Measurements from ENCODE around the gene ARHGAP6. TPM values are rescaled to one million over a fixed set of nuclear protein-coding genes. Genes with fewer than 3 reads are reported as not detected.

Gene ARHGAP6
- total and polyA plus RNA-seq, 4 donors = 6.0 to 18.2 (median 12.3) TPM

- TF ChIP-seq CTCF (IDR thresholded peaks at IDR 0.05; ENCODE audit: control extremely low read depth, extremely low read depth) = no peak
- Histone ChIP-seq H3K9ac (ENCODE audit: insufficient read depth in 1 of 2, low read length in 2 of 2) (no peak within 1 kb of the TSS), H3K4me1 (ENCODE audit: control insufficient read depth in 5 of 5, insufficient read depth in 5 of 5, low read length in 5 of 5) (peaks cover 0 to 1% (median 0%) of the 10 kb centered on the region in 5 donors), H3K4me3 (no peak within 1 kb of the TSS), H3K36me3 (ENCODE audit: control insufficient read depth in 4 of 4, insufficient read depth in 4 of 4, low read length in 4 of 4) (no peaks in the 10 kb centered on the region), H3K9me3 (ENCODE audit: control insufficient read depth in 4 of 4, insufficient read depth in 3 of 4, low read length in 3 of 4) (no peaks in the 10 kb centered on the region), H3K27me3 (ENCODE audit: control insufficient read depth in 3 of 3, insufficient read depth in 3 of 3, low read length in 2 of 3) (peaks cover 0 to 35% (median 9%) of the 10 kb centered on the region in 3 donors), H3K27ac (ENCODE audit: low read depth in 1 of 2, low read length in 1 of 2) (no peak within 1 kb of the TSS)
- DNase-seq = no peak
- ATAC-seq (ENCODE audit: insufficient read depth, low FRiP score) = no peak
- WGBS, 2 donors = 75 to 97% methylated on average over 2 of the region's 2 CpGs
Observed at GRCh38 chrX:11293113-11293512, 372.6 kb downstream of the ARHGAP6 start, which contains the start of gene AMELX. Gene AMELX, plus strand, starts transcription at chrX:11293413. Its CDS starts 1,376 bp downstream, at chrX:11294789.

- Histone ChIP-seq H3K9ac (ENCODE audit: insufficient read depth in 1 of 2, low read length in 2 of 2) (no peak overlapping the region), H3K4me1 (ENCODE audit: control insufficient read depth in 5 of 5, insufficient read depth in 5 of 5, low read length in 5 of 5) (peaks cover 0 to 3% (median 0%) of the 10 kb centered on the region in 5 donors), H3K9me3 (ENCODE audit: control insufficient read depth in 4 of 4, insufficient read depth in 3 of 4, low read length in 3 of 4) (no peaks in the 10 kb centered on the region), H3K36me3 (ENCODE audit: control insufficient read depth in 4 of 4, insufficient read depth in 4 of 4, low read length in 4 of 4) (no peaks in the 10 kb centered on the region), H3K27ac (ENCODE audit: low read depth in 1 of 2, low read length in 1 of 2) (no peak overlapping the region), H3K27me3 (ENCODE audit: control insufficient read depth in 3 of 3, insufficient read depth in 3 of 3, low read length in 2 of 3) (peaks cover 0 to 39% (median 7%) of the 10 kb centered on the region in 3 donors), H3K4me3 (no peak overlapping the region)
- DNase-seq (no peak), ATAC-seq (ENCODE audit: insufficient read depth, low FRiP score) (no peak)
- WGBS, 2 donors = 71 to 91% methylated on average over 8 of the region's 8 CpGs
- TF ChIP-seq CTCF (IDR thresholded peaks at IDR 0.05; ENCODE audit: control extremely low read depth, extremely low read depth) = no peak
Observed at GRCh38 chrX:11290416-11291102, 375.2 kb downstream of the ARHGAP6 start.

- H3K4me1 ChIP-seq (ENCODE audit: control insufficient read depth in 5 of 5, insufficient read depth in 5 of 5, low read length in 5 of 5) = peaks cover 0 to 3% (median 0%) of the 10 kb centered on the region in 5 donors
- H3K27me3 ChIP-seq (ENCODE audit: control insufficient read depth in 3 of 3, insufficient read depth in 3 of 3, low read length in 2 of 3) = peaks cover 0 to 33% (median 4%) of the 10 kb centered on the region in 3 donors
- ATAC-seq (ENCODE audit: insufficient read depth, low FRiP score) (no peak), DNase-seq (no peak)
- no peaks in the 10 kb centered on the region for H3K9me3 ChIP-seq (ENCODE audit: control insufficient read depth in 4 of 4, insufficient read depth in 3 of 4, low read length in 3 of 4)
- H3K36me3 ChIP-seq (ENCODE audit: control insufficient read depth in 4 of 4, insufficient read depth in 4 of 4, low read length in 4 of 4) = no peaks in the 10 kb centered on the region
- 53 to 76% methylated on average over 1 of the region's 1 CpG for WGBS, 2 donors
- TF ChIP-seq CTCF (IDR thresholded peaks at IDR 0.05; ENCODE audit: control extremely low read depth, extremely low read depth) = no peak
- H3K9ac ChIP-seq (ENCODE audit: insufficient read depth in 1 of 2, low read length in 2 of 2) = no peak overlapping the region
- H3K4me3 ChIP-seq = no peak overlapping the region
- no peak overlapping the region for H3K27ac ChIP-seq (ENCODE audit: low read depth in 1 of 2, low read length in 1 of 2)
Observed at GRCh38 chrX:11287505-11287904, 378.2 kb downstream of the ARHGAP6 start.

Data from lung (tissue), 12 donors.